ENCODE results near the gene TBC1D32.

GRCh38 chr6:121143476-121143875 is 190.8 kb downstream of the TBC1D32 start:
- TF ChIP-seq CTCF (conservative IDR thresholded peaks at IDR 0.05; ENCODE audit: low read length) (no peak), EZH2phosphoT487 (IDR thresholded peaks at IDR 0.05; ENCODE audit: borderline replicate concordance) (no peak)

Measured in Loucy (cell line).